Upper lobe of right lung (tissue), 1 donor: ENCODE data around the gene HSPA5. TPM values are rescaled to one million over a fixed set of nuclear protein-coding genes. Genes with fewer than 3 reads are reported as not detected.

Experiments
- ATAC-seq: fragments of 200-7000 bp; cut with Tn5 transposase; one replicate; pipeline ENCODE4 v1.9.1; 2020; ENCODE audit warnings: mild to moderate bottlenecking, moderate library complexity
- DNase-seq: peaks from one replicate; pipeline ENCODE4 v3.0.0-alpha.2; 2020
- H3K27ac ChIP-seq: fragments of 200-600 bp; one replicate; pipeline ENCODE4 v1.8.0; 2022
- H3K27me3 ChIP-seq: fragments of 200-600 bp; one replicate; pipeline ENCODE4 v1.8.0; 2022; ENCODE audit warnings: mild to moderate bottlenecking
- H3K36me3 ChIP-seq: fragments of 200-600 bp; one replicate; pipeline ENCODE4 v1.8.0; 2022
- H3K4me1 ChIP-seq: fragments of 200-600 bp; one replicate; pipeline ENCODE4 v1.8.0; 2022
- H3K4me3 ChIP-seq: fragments of 200-600 bp; one replicate; pipeline ENCODE4 v1.8.0; 2022; ENCODE audit warnings: mild to moderate bottlenecking
- H3K9me3 ChIP-seq: fragments of 200-600 bp; one replicate; pipeline ENCODE4 v1.8.0; 2022
- intact Hi-C: fragments of 100-400 bp; cut with DNase I; formaldehyde crosslinking; loops from one replicate; pipeline ENCODE4 v1.11.0; 2022
- total RNA-seq: library from RNA; stranded (reverse); fragmentation: NEBNext Ultra II Directional; extraction: Animal tissue kit (Norgen Biotek cat#: 25700); gene quantifications from one replicate; pipeline ENCODE4 v1.2.1, GENCODE V29; 2021
- TF ChIP-seq, protein P1 (sequence below): fragments of 200-600 bp; IDR thresholded peaks from one replicate; pipeline ENCODE4 v1.8.0; 2022; ENCODE audit warnings: antibody characterized with exemption
- donor health status: DM: no; HTN: yes; CAD: no; lungs with severe emphysema.

The HSPA5 gene
- total RNA-seq, 1 donor from 2014 or later: 282 TPM

DNA sequence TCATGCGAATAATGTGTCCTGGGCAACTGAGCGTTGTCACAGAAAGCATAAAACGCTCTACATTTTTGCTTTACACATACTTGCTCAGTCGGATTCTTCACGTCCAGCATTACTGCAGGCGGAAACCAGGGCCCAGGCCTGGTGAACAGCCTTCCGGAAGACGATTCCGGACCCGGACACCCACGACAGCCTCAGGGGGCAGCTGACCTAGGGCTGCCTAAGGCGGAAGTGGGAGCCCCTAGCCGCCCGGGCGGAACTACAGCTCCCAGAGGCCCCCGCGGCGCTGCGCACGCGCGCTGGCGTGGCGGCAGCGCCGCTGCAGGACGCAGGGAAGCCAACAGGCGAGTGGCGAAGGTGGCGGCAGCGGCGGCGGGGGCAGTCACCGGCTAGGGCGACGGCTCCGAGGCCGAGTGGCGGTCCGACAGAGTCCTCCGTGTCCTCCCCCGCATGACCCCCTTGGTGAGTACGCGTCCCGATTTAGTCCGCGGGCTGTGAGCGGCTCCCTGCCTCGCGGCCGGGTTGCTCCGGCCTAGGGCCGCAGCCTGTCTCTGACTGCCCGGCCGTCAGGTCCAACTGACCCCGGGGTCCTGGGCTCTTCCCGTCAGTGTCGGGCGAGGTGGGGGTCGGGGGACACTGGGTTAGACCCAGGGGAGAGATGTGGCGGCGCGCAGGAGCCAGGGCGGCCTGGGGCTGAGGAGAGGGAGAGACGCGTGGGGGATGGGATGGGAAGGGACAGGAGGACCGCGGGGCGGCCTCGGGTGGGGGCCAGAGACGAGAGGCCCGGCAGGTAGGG, 20.6 kb upstream of the HSPA5 start, which contains the start of gene GAPVD1:
TSS of gene GAPVD1 (plus strand) at position 326 of the 793 bp plus-strand sequence. CDS start 37,096 bp downstream, outside the sequence.
- TF ChIP-seq, protein P1, sequence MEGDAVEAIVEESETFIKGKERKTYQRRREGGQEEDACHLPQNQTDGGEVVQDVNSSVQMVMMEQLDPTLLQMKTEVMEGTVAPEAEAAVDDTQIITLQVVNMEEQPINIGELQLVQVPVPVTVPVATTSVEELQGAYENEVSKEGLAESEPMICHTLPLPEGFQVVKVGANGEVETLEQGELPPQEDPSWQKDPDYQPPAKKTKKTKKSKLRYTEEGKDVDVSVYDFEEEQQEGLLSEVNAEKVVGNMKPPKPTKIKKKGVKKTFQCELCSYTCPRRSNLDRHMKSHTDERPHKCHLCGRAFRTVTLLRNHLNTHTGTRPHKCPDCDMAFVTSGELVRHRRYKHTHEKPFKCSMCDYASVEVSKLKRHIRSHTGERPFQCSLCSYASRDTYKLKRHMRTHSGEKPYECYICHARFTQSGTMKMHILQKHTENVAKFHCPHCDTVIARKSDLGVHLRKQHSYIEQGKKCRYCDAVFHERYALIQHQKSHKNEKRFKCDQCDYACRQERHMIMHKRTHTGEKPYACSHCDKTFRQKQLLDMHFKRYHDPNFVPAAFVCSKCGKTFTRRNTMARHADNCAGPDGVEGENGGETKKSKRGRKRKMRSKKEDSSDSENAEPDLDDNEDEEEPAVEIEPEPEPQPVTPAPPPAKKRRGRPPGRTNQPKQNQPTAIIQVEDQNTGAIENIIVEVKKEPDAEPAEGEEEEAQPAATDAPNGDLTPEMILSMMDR: no peak
- Histone ChIP-seq H3K4me3 (peak within 1 kb of the TSS; percentile 96), H3K36me3 (peaks cover under 1% of the 10 kb centered on the region), H3K27ac (peak within 1 kb of the TSS; percentile 89), H3K9me3 (no peaks in the 10 kb centered on the region), H3K4me1 (peaks cover 19% of the 10 kb centered on the region), H3K27me3 (no peaks in the 10 kb centered on the region)
- peak; percentile 96 for DNase-seq
- intact Hi-C loops: no loop called here
- ATAC-seq: peak; percentile 99

DNA sequence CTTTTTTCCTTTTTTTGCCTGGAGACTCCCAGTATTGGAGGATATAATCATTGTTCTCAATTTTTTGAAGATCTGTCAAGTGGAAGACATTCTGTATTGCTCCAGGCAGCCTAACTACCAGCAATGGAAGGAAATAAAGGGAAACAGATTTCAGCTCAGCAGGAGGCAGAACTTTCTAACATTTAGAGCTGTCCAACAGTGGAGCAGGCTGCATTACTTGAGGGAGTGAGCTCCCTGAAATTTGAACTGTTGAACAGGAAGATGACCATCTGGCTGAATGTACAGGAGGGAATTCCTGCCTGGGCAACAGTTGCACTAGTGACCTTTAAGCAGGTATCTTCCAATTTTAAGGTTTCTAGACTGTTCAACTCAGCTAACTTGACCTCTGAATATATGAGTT, 19.4 kb upstream of the HSPA5 start:
- ATAC-seq (no peak), DNase-seq (no peak)
- Histone ChIP-seq H3K27ac (no peak overlapping the region), H3K4me3 (no peak overlapping the region), H3K9me3 (no peaks in the 10 kb centered on the region), H3K27me3 (no peaks in the 10 kb centered on the region), H3K36me3 (no peaks in the 10 kb centered on the region), H3K4me1 (peaks cover 19% of the 10 kb centered on the region)
- intact Hi-C loops: no loop called here
- TF ChIP-seq, protein P1: no peak

DNA sequence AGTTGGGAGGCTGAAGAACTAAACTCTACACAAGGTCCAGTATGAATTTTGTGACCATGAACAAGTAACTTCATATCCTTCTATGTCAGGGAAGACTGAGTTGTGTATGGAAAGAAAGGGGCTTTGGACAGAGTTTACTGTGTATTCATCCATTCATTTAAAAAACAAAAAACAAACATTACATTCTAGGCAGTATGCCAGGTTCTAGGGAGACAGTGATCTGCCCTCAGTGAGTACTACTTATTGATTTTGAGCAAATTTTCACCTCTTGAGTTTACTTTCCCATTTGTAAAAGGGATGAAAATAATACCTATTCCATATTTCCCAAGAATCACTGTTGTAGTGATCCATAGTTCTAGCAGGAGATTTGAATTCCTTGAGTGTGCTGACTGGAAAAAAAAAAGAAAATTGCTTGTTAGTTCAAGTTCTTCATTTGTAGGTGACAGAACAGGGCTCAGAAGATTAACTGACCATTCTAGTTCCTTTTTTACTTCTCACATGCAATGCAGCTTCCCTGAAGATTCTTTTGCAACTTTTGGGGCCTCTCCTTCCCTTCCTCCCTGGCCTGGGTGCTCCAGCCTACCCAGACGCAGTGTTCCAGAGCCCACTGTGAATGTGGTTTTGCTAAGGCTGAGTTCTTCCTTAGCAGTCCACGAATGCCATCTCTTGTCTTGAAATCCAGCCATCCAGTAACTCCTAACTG, 17.8 kb upstream of the HSPA5 start:
- Histone ChIP-seq H3K36me3 (no peaks in the 10 kb centered on the region), H3K27me3 (no peaks in the 10 kb centered on the region), H3K27ac (no peak overlapping the region), H3K4me3 (no peak overlapping the region), H3K9me3 (no peaks in the 10 kb centered on the region), H3K4me1 (peaks cover 15% of the 10 kb centered on the region)
- ATAC-seq: peak; percentile 48
- intact Hi-C loops: no loop called here
- TF ChIP-seq, protein P1: no peak
- DNase-seq: no peak

DNA sequence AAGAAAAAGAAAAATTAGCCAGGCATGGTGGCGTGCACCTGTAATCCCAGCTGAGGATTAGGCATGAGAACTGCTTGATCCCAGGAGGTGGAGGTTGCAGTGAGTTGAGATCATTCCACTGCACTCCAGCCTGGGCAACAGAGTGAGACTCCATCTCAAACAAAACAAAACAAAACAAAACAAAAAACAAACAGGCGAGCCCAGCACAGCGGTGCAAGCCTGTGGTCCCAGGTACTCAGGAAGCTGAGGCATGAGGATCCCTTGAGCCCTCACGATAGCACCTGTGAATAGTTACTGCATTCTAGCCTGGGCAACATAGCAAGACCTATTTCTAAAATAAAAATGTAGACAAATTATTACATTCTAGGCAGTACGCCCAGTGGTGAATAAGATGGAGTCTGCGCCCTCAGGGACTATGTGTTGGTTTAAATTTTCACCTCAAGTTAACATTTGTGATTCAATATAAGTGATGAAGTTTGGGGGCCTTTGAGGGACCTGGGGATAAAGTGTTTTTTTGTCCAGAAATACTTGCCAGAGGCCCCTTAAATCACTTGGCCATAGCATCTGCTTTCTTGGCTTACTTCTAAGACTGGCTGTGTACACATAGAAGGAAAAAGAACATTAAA, 17.1 kb upstream of the HSPA5 start:
- H3K36me3 ChIP-seq: no peaks in the 10 kb centered on the region
- no peaks in the 10 kb centered on the region for H3K27me3 ChIP-seq
- ATAC-seq: no peak
- no peaks in the 10 kb centered on the region for H3K9me3 ChIP-seq
- no peak overlapping the region for H3K27ac ChIP-seq
- no peak overlapping the region for H3K4me3 ChIP-seq
- intact Hi-C loops: no loop called here
- no peak for DNase-seq
- peaks cover 8% of the 10 kb centered on the region for H3K4me1 ChIP-seq
- TF ChIP-seq, protein P1: no peak

DNA sequence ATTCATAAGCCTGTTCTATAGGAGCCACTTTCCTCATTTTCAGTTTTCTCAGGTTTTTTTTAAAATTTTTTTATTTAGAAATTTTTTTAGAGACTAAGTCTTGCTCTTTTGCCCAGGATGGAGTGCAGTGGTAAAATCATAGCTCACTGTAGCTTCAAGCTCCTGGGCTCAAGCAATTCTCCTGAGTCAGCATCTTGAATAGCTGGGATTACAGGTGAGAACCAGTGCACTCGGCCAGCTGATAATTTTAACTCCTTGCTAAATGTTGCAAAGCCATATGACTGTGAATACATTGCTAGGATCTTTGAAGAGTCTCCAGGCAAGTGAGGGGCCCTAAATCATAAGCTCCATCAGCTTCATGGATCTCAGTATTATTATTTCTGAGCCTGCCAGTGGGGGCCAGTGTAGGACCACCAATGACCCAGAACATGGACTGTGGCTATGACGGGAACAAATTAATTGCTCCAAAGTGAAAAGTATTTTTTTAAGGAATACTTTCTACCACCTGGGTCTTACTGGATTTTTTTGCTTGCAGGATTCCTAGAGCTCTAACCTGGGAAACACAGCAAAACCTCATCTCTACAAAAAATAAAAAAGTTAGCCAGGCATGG, 14.7 kb upstream of the HSPA5 start:
- Histone ChIP-seq H3K4me3 (no peak overlapping the region), H3K27me3 (no peaks in the 10 kb centered on the region), H3K36me3 (no peaks in the 10 kb centered on the region), H3K9me3 (no peaks in the 10 kb centered on the region), H3K27ac (no peak overlapping the region), H3K4me1 (no peaks in the 10 kb centered on the region)
- intact Hi-C loops: no loop called here
- DNase-seq: no peak
- TF ChIP-seq, protein P1: peak; percentile 19
- ATAC-seq: peak; percentile 69
